OCI-LY1 (cell line): Measurements from ENCODE around the gene MORC3.

ENCODE experiments used
- CTCF ChIP-seq: fragments of 200-600 bp; sonication (generic), shearing (Covaris generic); IDR thresholded peaks from 2 replicates; pipeline ENCODE4 v1.5.1; 2017; ENCODE audit warnings: mild to moderate bottlenecking, antibody characterized with exemption, low read length, moderate library complexity, mixed read lengths
- EZH2 ChIP-seq: fragments of 200-600 bp; sonication (generic), shearing (Covaris generic); IDR thresholded peaks from 2 replicates; pipeline ENCODE4 v1.8.0; 2017; ENCODE audit warnings: borderline replicate concordance, mixed run types, mild to moderate bottlenecking, antibody characterized with exemption, low read length, moderate library complexity, mixed read lengths

- no peak for TF ChIP-seq EZH2
- TF ChIP-seq CTCF, result no peak
These were observed 76.3 kb downstream of the MORC3 start for GRCh38 chr21:36396325-36396724.
